Stimulated activated CD4-positive, alpha-beta T cell treated with anti-CD3 and anti-CD28 coated beads, TNF-alpha, amount 100 ng/mL, for 4 hours (primary cell): Measurements from ENCODE around the gene TSEN15.
"Not testable (repeated sequence)": the region's sequence is repeated elsewhere in the genome, so short reads cannot be mapped to it uniquely, and the experiment has no call there.

Experiments
- DNase-seq, 3 experiments: peaks; one replicate each; pipeline ENCODE4 v3.0.0-alpha.2; 2020; ENCODE audit warnings: low read depth in 3 of 3

The TSEN15 gene

GRCh38 chr1:184031409-184032107 lies 20.0 kb upstream of the TSEN15 start:
- no peak for DNase-seq

GRCh38 chr1:184032306-184032929 lies 19.1 kb upstream of the TSEN15 start:
- DNase-seq, result no peak

GRCh38 chr1:184032930-184033418 lies 18.6 kb upstream of the TSEN15 start:
- no peak for DNase-seq

GRCh38 chr1:184033711-184034167 lies 17.8 kb upstream of the TSEN15 start:
- DNase-seq, result no peak

- no peak for DNase-seq
These were observed 16.7 kb upstream of the TSEN15 start for GRCh38 chr1:184034761-184035379.

GRCh38 chr1:184035719-184036516 lies 15.6 kb upstream of the TSEN15 start:
- DNase-seq, result no peak

GRCh38 chr1:184036517-184036949 lies 15.0 kb upstream of the TSEN15 start:
- DNase-seq, result no peak

- DNase-seq, result no peak
These were observed 13.5 kb upstream of the TSEN15 start for GRCh38 chr1:184037849-184038591.

GRCh38 chr1:184039126-184039525 lies 12.4 kb upstream of the TSEN15 start:
- DNase-seq, result no peak

GRCh38 chr1:184041731-184042130 lies 9.8 kb upstream of the TSEN15 start:
- no peak for DNase-seq

GRCh38 chr1:184043315-184043714 lies 8.2 kb upstream of the TSEN15 start:
- DNase-seq, result not testable (repeated sequence)

- DNase-seq, result no peak
These were observed 6.7 kb upstream of the TSEN15 start for GRCh38 chr1:184044603-184045376.

GRCh38 chr1:184047541-184047940 lies 4.0 kb upstream of the TSEN15 start:
- not testable (repeated sequence) for DNase-seq

- DNase-seq, result no peak
These were observed 2.8 kb upstream of the TSEN15 start for GRCh38 chr1:184048561-184049240.

GRCh38 chr1:184049291-184049690 lies 2.2 kb upstream of the TSEN15 start:
- no peak for DNase-seq

GRCh38 chr1:184049836-184050468 lies 1.6 kb upstream of the TSEN15 start:
- DNase-seq, result no peak

GRCh38 chr1:184050636-184051035 lies 894 bp upstream of the TSEN15 start:
- no peak for DNase-seq

- DNase-seq, result no peak
These were observed 419 bp upstream of the TSEN15 start for GRCh38 chr1:184051138-184051484.

GRCh38 chr1:184052194-184052559 lies 647 bp downstream of the TSEN15 start:
- DNase-seq, result no peak

GRCh38 chr1:184052750-184053149 lies 1.2 kb downstream of the TSEN15 start:
- DNase-seq, result no peak
